A549 (cell line): ENCODE results near the gene FRMD4A. TPM values are rescaled to one million over a fixed set of nuclear protein-coding genes. Genes with fewer than 3 reads are reported as not detected.

Source experiments
- ATAC-seq, 2 experiments: fragments of 200-7000 bp in 1 of 2; fragments of >200 bp in 1 of 2; cut with Nextera tagmentation in 1 of 2; cut with Tn5 transposase in 1 of 2; 3 replicates each; pipeline versions ENCODE4 v1.8.0 to v1.9.1; 2018 to 2020; ENCODE audit warnings: mild to moderate bottlenecking in 1 of 2, moderate library complexity in 1 of 2
- CTCF ChIA-PET: fragments of 300-600 bp; sonication (Branson Sonifier 250); formaldehyde crosslinking; extraction: SDS; loops from one replicate; lab custom pipeline; 2021; ENCODE audit warnings: antibody characterized with exemption, inconsistent platforms; lab: Yijun Ruan, JAX
- POLR2A ChIA-PET: fragments of 350-600 bp; formaldehyde crosslinking; extraction: SDS; loops from one replicate; lab custom pipeline; 2021; ENCODE audit warnings: antibody characterized with exemption, inconsistent platforms; lab: Yijun Ruan, JAX
- DNase-seq, 2 experiments: peaks; one replicate each; pipeline versions ENCODE4 v3.0.0 to v3.0.0-alpha.2; 2011 to 2016; ENCODE audit warnings: low read depth in 1 of 2, low spot score in 1 of 2
- FAIRE-seq: peaks from 2 replicates; lab custom pipeline; 2011; peaks lifted over from hg19 to GRCh38; lab: Jason Lieb, UNC
- H3K27ac ChIP-seq, 2 experiments: fragments of >200 bp; sonication (Bioruptor Twin); formaldehyde crosslinking; 3 replicates each; pipeline ENCODE4 v1.5.1; 2016 to 2017
- H3K4me1 ChIP-seq: fragments of >200 bp; sonication (Bioruptor Twin); formaldehyde crosslinking; 3 replicates; pipeline ENCODE4 v1.6.1; 2016
- H3K4me2 ChIP-seq: fragments of >200 bp; sonication (Bioruptor Twin); formaldehyde crosslinking; 3 replicates; pipeline ENCODE4 v1.6.1; 2016
- H3K4me3 ChIP-seq: fragments of >200 bp; sonication (Bioruptor Twin); formaldehyde crosslinking; 3 replicates; pipeline ENCODE4 v1.5.1; 2016
- H3K9me3 ChIP-seq: fragments of >200 bp; sonication (Bioruptor Twin); formaldehyde crosslinking; 3 replicates; pipeline ENCODE4 v1.6.1; 2016
- CBX2 ChIP-seq: fragments of 200-600 bp; sonication (generic); IDR thresholded peaks from 2 replicates; pipeline ENCODE4 v1.6.1; 2016; ENCODE audit warnings: low read depth, mild to moderate bottlenecking, borderline replicate concordance
- CBX8 ChIP-seq: fragments of 200-600 bp; sonication (generic); IDR thresholded peaks from 2 replicates; pipeline ENCODE4 v1.6.1; 2016
- CHD2 ChIP-seq: fragments of 150-350 bp; IDR thresholded peaks from 2 replicates; pipeline ENCODE4 v1.6.1; 2014; ENCODE audit warnings: low read length; ENCODE audit not compliant: partially characterized antibody
- CHD4 ChIP-seq: fragments of 200-600 bp; sonication (generic); IDR thresholded peaks from 2 replicates; pipeline ENCODE4 v1.6.1; 2016; ENCODE audit warnings: antibody characterized with exemption, mild to moderate bottlenecking, borderline replicate concordance
- EP300 ChIP-seq, 2 experiments: fragments of >200 bp; sonication (Bioruptor Twin); formaldehyde crosslinking; IDR thresholded peaks; 2 replicates in 1 of 2; 3 replicates in 1 of 2; pipeline ENCODE4 v1.6.1; 2016 to 2017
- FOXS1 ChIP-seq: fragments of 250-450 bp; sonication (Bioruptor Pico); IDR thresholded peaks from 2 replicates; pipeline ENCODE4 v1.5.0; 2020; ENCODE audit warnings: mild to moderate bottlenecking, moderate library complexity
- HEYL ChIP-seq: fragments of 250-450 bp; sonication (Bioruptor Pico); IDR thresholded peaks from 2 replicates; pipeline ENCODE4 v1.8.0; 2021; ENCODE audit warnings: mild to moderate bottlenecking, moderate library complexity
- HOXB13 ChIP-seq: fragments of 250-450 bp; sonication (Bioruptor Pico); IDR thresholded peaks from 2 replicates; pipeline ENCODE4 v1.5.0; 2020; ENCODE audit warnings: low read depth, mild to moderate bottlenecking, moderate library complexity
- HOXB5 ChIP-seq: fragments of 250-450 bp; sonication (Bioruptor Pico); IDR thresholded peaks from 2 replicates; pipeline ENCODE4 v1.5.0; 2020; ENCODE audit warnings: mild to moderate bottlenecking, moderate library complexity
- JUN ChIP-seq, 2 experiments: fragments of >200 bp; sonication (Bioruptor Twin); formaldehyde crosslinking; IDR thresholded peaks; 2 replicates in 1 of 2; 3 replicates in 1 of 2; pipeline ENCODE4 v1.6.1; 2016 to 2017
- JUNB ChIP-seq: fragments of >200 bp; sonication (Bioruptor Twin); formaldehyde crosslinking; IDR thresholded peaks from 2 replicates; pipeline ENCODE4 v1.6.1; 2016
- RAD21 ChIP-seq, 2 experiments: fragments of >200 bp in 1 of 2; sonication (Bioruptor Twin) in 1 of 2; formaldehyde crosslinking in 1 of 2; IDR thresholded peaks in 1 of 2; conservative IDR thresholded peaks in 1 of 2; 2 replicates in 1 of 2; 3 replicates in 1 of 2; pipeline ENCODE4 v1.6.1; 2012 to 2018; ENCODE audit warnings: inconsistent platforms in 1 of 2
- RARB ChIP-seq: fragments of 250-450 bp; sonication (Bioruptor Pico); IDR thresholded peaks from 2 replicates; pipeline ENCODE4 v1.8.0; 2021; ENCODE audit warnings: mild to moderate bottlenecking, moderate library complexity
- RCOR1 ChIP-seq: fragments of 150-350 bp; IDR thresholded peaks from 2 replicates; pipeline ENCODE4 v1.6.1; 2014; ENCODE audit warnings: antibody characterized with exemption, low read length, low read depth
- RFX5 ChIP-seq: fragments of 450-650 bp; IDR thresholded peaks from 2 replicates; pipeline ENCODE4 v1.7.1; 2014; ENCODE audit warnings: antibody characterized with exemption, mild to moderate bottlenecking, moderate library complexity
- SMC3 ChIP-seq: fragments of >200 bp; sonication (Bioruptor Twin); formaldehyde crosslinking; IDR thresholded peaks from 3 replicates; pipeline ENCODE4 v1.6.1; 2018; ENCODE audit warnings: inconsistent platforms
- TFCP2L1 ChIP-seq: fragments of 250-450 bp; sonication (Bioruptor Pico); IDR thresholded peaks from 2 replicates; pipeline ENCODE4 v1.5.0; 2021; ENCODE audit warnings: mild to moderate bottlenecking
- TP53 ChIP-seq: fragments of 250-450 bp; sonication (Bioruptor Pico); IDR thresholded peaks from 2 replicates; pipeline ENCODE4 v1.5.0; 2021; ENCODE audit warnings: mild to moderate bottlenecking, moderate library complexity
- ZNF302 ChIP-seq: fragments of 250-450 bp; sonication (Bioruptor Pico); IDR thresholded peaks from 2 replicates; pipeline ENCODE4 v1.9.0; 2021; ENCODE audit warnings: inconsistent platforms, mild to moderate bottlenecking, moderate library complexity
- ZSCAN20 ChIP-seq: fragments of 250-450 bp; sonication (Bioruptor Pico); IDR thresholded peaks from 2 replicates; pipeline ENCODE4 v1.8.0; 2022; ENCODE audit warnings: mild to moderate bottlenecking, moderate library complexity
- WGBS: methylation state at CpG from one replicate; pipeline ENCODE4 v1.1.6; 2017; ENCODE audit errors: missing lambda C conversion rate; 5-methylcytosine and 5-hydroxymethylcytosine counted together
- polyA plus RNA-seq, 4 experiments: library from polyadenylated mRNA; depleted of rRNA in 3 of 4; stranded (reverse); fragments of >200 nt; fragmentation: RNase III in 1 of 4; extraction: RNeasy Plus Mini Kit Qiagen cat#74134 plus additional on column Dnase treatment in 1 of 4; gene quantifications; 2 replicates in 3 of 4; 3 replicates in 1 of 4; pipeline ENCODE4 v1.2.3, GENCODE V29; 2011 to 2017
- TF ChIP-seq, protein P1 (sequence below): fragments of 150-350 bp; IDR thresholded peaks from 2 replicates; pipeline ENCODE4 v1.6.1; 2014; ENCODE audit warnings: low read depth, mild to moderate bottlenecking, low read length
- TF ChIP-seq, protein P2 (sequence below): fragments of 200-600 bp; sonication (generic); IDR thresholded peaks from 2 replicates; pipeline ENCODE4 v1.6.1; 2016; ENCODE audit warnings: antibody characterized with exemption, mild to moderate bottlenecking, moderate library complexity
- TF ChIP-seq, protein P3 (sequence below): fragments of 450-650 bp; IDR thresholded peaks from 2 replicates; pipeline ENCODE4 v1.6.1; 2014; ENCODE audit warnings: antibody characterized with exemption

Gene FRMD4A
- polyA plus RNA-seq, 2 of the 4 experiments (the other 2 are of a cell fraction), result 2.5 to 4.7 TPM

DNA sequence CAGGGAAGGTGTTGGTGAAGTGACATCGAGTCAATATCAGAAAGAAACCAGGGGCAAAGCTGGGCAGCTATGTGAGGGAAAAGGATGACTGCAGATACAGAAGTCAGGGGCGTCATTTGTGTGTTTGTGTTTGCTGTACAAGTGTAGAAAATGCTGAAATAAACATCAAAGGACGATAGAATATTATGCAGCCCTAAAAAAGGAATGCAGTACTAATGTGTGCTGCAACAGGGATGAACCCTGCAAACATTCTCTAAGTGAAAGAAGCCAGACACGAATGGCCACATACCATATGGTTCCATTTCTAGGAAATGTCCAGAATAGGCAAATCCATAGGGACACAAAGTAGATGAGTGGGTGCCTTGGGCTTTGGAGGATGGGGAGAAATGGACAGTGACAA, 610.0 kb downstream of the FRMD4A start:
- CTCF ChIA-PET, result interaction anchor here (1.6 kb wide), 1 partner anchor 57 kb away, joined by 3 read pairs; no protein-coding TSS in a partner anchor
- H3K4me3 ChIP-seq, result no peak overlapping the region
- POLR2A ChIA-PET, result no interaction called here

DNA sequence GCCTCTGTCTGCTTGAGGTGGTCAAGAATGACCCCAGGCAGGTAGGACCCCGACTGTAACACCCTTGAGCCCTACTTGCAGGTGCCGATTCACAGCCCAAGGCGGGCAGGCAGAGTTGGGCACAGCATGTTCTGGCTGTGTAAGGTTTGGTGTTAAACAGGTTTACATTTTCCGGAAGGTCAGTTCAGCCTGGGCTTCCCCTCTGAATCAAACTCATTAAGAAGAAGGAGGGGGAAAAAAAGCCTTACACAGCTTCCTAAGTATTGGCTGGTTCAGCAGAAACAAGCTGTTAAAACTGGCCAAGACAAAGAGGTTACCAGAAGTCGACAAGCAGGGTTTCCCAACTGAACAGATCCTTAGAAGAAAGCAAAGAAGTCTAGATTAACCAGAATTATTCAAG, 611.3 kb downstream of the FRMD4A start:
- H3K27ac ChIP-seq, result no peak overlapping the region
- ATAC-seq (no peak), DNase-seq (no peak), FAIRE-seq (no peak)
- 63% methylated on average over 5 of the region's 5 CpGs for WGBS
- H3K9me3 ChIP-seq, result no peaks in the 10 kb centered on the region
- no peaks in the 10 kb centered on the region for H3K4me1 ChIP-seq
- CTCF ChIA-PET, result interaction anchor here (0.9 to 1.8 kb wide), 3 partner anchors 12 to 60 kb away, joined by 3 to 9 read pairs (median 3); no protein-coding TSS in a partner anchor
- H3K4me3 ChIP-seq, result no peak overlapping the region
- TF ChIP-seq HOXB5 (CRISPR knock-in tag) (no peak), EP300 (IDR thresholded peaks at IDR 0.05) (no peak), ZSCAN20 (CRISPR knock-in tag) (no peak), CBX2 (no peak), RARB (no peak), CHD4 (no peak), CBX8 (no peak), RAD21 (conservative IDR thresholded peaks at IDR 0.05 in 1 of 2, IDR thresholded peaks at IDR 0.05 in 1 of 2) (no peak), JUN (IDR thresholded peaks at IDR 0.05) (no peak), FOXS1 (no peak), HEYL (no peak), TFCP2L1 (CRISPR knock-in tag) (no peak), RFX5 (no peak), RCOR1 (no peak), JUNB (no peak), CHD2 (no peak), HOXB13 (CRISPR knock-in tag) (no peak)
- TF ChIP-seq, protein P1, sequence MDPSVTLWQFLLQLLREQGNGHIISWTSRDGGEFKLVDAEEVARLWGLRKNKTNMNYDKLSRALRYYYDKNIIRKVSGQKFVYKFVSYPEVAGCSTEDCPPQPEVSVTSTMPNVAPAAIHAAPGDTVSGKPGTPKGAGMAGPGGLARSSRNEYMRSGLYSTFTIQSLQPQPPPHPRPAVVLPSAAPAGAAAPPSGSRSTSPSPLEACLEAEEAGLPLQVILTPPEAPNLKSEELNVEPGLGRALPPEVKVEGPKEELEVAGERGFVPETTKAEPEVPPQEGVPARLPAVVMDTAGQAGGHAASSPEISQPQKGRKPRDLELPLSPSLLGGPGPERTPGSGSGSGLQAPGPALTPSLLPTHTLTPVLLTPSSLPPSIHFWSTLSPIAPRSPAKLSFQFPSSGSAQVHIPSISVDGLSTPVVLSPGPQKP, result no peak
- TF ChIP-seq, protein P2, sequence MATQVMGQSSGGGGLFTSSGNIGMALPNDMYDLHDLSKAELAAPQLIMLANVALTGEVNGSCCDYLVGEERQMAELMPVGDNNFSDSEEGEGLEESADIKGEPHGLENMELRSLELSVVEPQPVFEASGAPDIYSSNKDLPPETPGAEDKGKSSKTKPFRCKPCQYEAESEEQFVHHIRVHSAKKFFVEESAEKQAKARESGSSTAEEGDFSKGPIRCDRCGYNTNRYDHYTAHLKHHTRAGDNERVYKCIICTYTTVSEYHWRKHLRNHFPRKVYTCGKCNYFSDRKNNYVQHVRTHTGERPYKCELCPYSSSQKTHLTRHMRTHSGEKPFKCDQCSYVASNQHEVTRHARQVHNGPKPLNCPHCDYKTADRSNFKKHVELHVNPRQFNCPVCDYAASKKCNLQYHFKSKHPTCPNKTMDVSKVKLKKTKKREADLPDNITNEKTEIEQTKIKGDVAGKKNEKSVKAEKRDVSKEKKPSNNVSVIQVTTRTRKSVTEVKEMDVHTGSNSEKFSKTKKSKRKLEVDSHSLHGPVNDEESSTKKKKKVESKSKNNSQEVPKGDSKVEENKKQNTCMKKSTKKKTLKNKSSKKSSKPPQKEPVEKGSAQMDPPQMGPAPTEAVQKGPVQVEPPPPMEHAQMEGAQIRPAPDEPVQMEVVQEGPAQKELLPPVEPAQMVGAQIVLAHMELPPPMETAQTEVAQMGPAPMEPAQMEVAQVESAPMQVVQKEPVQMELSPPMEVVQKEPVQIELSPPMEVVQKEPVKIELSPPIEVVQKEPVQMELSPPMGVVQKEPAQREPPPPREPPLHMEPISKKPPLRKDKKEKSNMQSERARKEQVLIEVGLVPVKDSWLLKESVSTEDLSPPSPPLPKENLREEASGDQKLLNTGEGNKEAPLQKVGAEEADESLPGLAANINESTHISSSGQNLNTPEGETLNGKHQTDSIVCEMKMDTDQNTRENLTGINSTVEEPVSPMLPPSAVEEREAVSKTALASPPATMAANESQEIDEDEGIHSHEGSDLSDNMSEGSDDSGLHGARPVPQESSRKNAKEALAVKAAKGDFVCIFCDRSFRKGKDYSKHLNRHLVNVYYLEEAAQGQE, result no peak
- H3K4me2 ChIP-seq, result no peak overlapping the region
- POLR2A ChIA-PET, result interaction anchor here (1.1 kb wide), 1 partner anchor 12 kb away, joined by 3 read pairs; no protein-coding TSS in a partner anchor

More for the DNA sequence above, 610.0 kb downstream of the FRMD4A start:
- FAIRE-seq, result no peak
- Histone ChIP-seq H3K9me3 (no peaks in the 10 kb centered on the region), H3K27ac (no peak overlapping the region)
- TF ChIP-seq HOXB5 (CRISPR knock-in tag) (no peak), SMC3 (no peak), ZNF302 (CRISPR knock-in tag) (no peak), RCOR1 (no peak), TP53 (no peak)
- TF ChIP-seq, protein P1, result no peak
- TF ChIP-seq, protein P3, sequence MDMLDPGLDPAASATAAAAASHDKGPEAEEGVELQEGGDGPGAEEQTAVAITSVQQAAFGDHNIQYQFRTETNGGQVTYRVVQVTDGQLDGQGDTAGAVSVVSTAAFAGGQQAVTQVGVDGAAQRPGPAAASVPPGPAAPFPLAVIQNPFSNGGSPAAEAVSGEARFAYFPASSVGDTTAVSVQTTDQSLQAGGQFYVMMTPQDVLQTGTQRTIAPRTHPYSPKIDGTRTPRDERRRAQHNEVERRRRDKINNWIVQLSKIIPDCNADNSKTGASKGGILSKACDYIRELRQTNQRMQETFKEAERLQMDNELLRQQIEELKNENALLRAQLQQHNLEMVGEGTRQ, result no peak
- TF ChIP-seq, all 56 proteins: peak for 0
- WGBS, result 43% methylated on average over 4 of the region's 4 CpGs
- Histone ChIP-seq H3K4me2 (no peak overlapping the region), H3K4me1 (no peaks in the 10 kb centered on the region)
- DNase-seq (no peak), ATAC-seq (no peak)
